A549 (cell line): Measurements from ENCODE around the gene SORBS1. TPM values are rescaled to one million over a fixed set of nuclear protein-coding genes. Genes with fewer than 3 reads are reported as not detected.

Source experiments
- ATAC-seq, 2 experiments: fragments of 200-7000 bp in 1 of 2; fragments of >200 bp in 1 of 2; cut with Nextera tagmentation in 1 of 2; cut with Tn5 transposase in 1 of 2; 3 replicates each; pipeline versions ENCODE4 v1.8.0 to v1.9.1; 2018 to 2020; ENCODE audit warnings: mild to moderate bottlenecking in 1 of 2, moderate library complexity in 1 of 2
- CTCF ChIA-PET: fragments of 300-600 bp; sonication (Branson Sonifier 250); formaldehyde crosslinking; extraction: SDS; loops from one replicate; lab custom pipeline; 2021; ENCODE audit warnings: antibody characterized with exemption, inconsistent platforms; lab: Yijun Ruan, JAX
- POLR2A ChIA-PET: fragments of 350-600 bp; formaldehyde crosslinking; extraction: SDS; loops from one replicate; lab custom pipeline; 2021; ENCODE audit warnings: antibody characterized with exemption, inconsistent platforms; lab: Yijun Ruan, JAX
- DNase-seq, 2 experiments: peaks; one replicate each; pipeline versions ENCODE4 v3.0.0 to v3.0.0-alpha.2; 2011 to 2016; ENCODE audit warnings: low read depth in 1 of 2, low spot score in 1 of 2
- FAIRE-seq: peaks from 2 replicates; lab custom pipeline; 2011; peaks lifted over from hg19 to GRCh38; lab: Jason Lieb, UNC
- H3K27ac ChIP-seq, 2 experiments: fragments of >200 bp; sonication (Bioruptor Twin); formaldehyde crosslinking; 3 replicates each; pipeline ENCODE4 v1.5.1; 2016 to 2017
- H3K4me1 ChIP-seq: fragments of >200 bp; sonication (Bioruptor Twin); formaldehyde crosslinking; 3 replicates; pipeline ENCODE4 v1.6.1; 2016
- H3K4me2 ChIP-seq: fragments of >200 bp; sonication (Bioruptor Twin); formaldehyde crosslinking; 3 replicates; pipeline ENCODE4 v1.6.1; 2016
- H3K4me3 ChIP-seq: fragments of >200 bp; sonication (Bioruptor Twin); formaldehyde crosslinking; 3 replicates; pipeline ENCODE4 v1.5.1; 2016
- H3K9me3 ChIP-seq: fragments of >200 bp; sonication (Bioruptor Twin); formaldehyde crosslinking; 3 replicates; pipeline ENCODE4 v1.6.1; 2016
- BHLHE40 ChIP-seq: IDR thresholded peaks from 2 replicates; pipeline ENCODE4 v1.6.1; 2012; ENCODE audit warnings: low read depth, low read length, inconsistent platforms
- EP300 ChIP-seq, 2 experiments: fragments of >200 bp; sonication (Bioruptor Twin); formaldehyde crosslinking; IDR thresholded peaks; 2 replicates in 1 of 2; 3 replicates in 1 of 2; pipeline ENCODE4 v1.6.1; 2016 to 2017
- FOSL2 ChIP-seq, 2 experiments: fragments of 450-650 bp in 1 of 2; fragments of >200 bp in 1 of 2; sonication (Bioruptor Twin) in 1 of 2; formaldehyde crosslinking; IDR thresholded peaks; 2 replicates each; pipeline versions ENCODE4 v1.5.0 to v1.6.1; 2016 to 2020; ENCODE audit warnings: mild to moderate bottlenecking in 1 of 2, moderate library complexity in 1 of 2
- HDAC2 ChIP-seq: fragments of 200-600 bp; sonication (generic); IDR thresholded peaks from 2 replicates; pipeline ENCODE4 v1.6.1; 2016
- HOXA7 ChIP-seq: fragments of 250-450 bp; sonication (Bioruptor Pico); IDR thresholded peaks from 2 replicates; pipeline ENCODE4 v1.5.0; 2020; ENCODE audit warnings: mild to moderate bottlenecking, moderate library complexity
- HOXB13 ChIP-seq: fragments of 250-450 bp; sonication (Bioruptor Pico); IDR thresholded peaks from 2 replicates; pipeline ENCODE4 v1.5.0; 2020; ENCODE audit warnings: low read depth, mild to moderate bottlenecking, moderate library complexity
- HOXB5 ChIP-seq: fragments of 250-450 bp; sonication (Bioruptor Pico); IDR thresholded peaks from 2 replicates; pipeline ENCODE4 v1.5.0; 2020; ENCODE audit warnings: mild to moderate bottlenecking, moderate library complexity
- JUNB ChIP-seq: fragments of >200 bp; sonication (Bioruptor Twin); formaldehyde crosslinking; IDR thresholded peaks from 2 replicates; pipeline ENCODE4 v1.6.1; 2016
- KDM1A ChIP-seq: fragments of 200-600 bp; sonication (generic); IDR thresholded peaks from 2 replicates; pipeline ENCODE4 v1.6.1; 2016; ENCODE audit warnings: low read depth, mild to moderate bottlenecking
- MAFK ChIP-seq: fragments of 450-650 bp; IDR thresholded peaks from 2 replicates; pipeline ENCODE4 v1.6.1; 2014; ENCODE audit not compliant: partially characterized antibody
- MAZ ChIP-seq: fragments of 150-350 bp; IDR thresholded peaks from 2 replicates; pipeline ENCODE4 v1.6.1; 2014; ENCODE audit warnings: antibody characterized with exemption, low read depth, low read length, borderline replicate concordance
- NFE2L2 ChIP-seq: fragments of 150-350 bp; conservative IDR thresholded peaks from 2 replicates; pipeline ENCODE4 v1.6.1; 2014; ENCODE audit warnings: low read length
- PHF8 ChIP-seq: fragments of 200-600 bp; sonication (generic); IDR thresholded peaks from 2 replicates; pipeline ENCODE4 v1.6.1; 2016; ENCODE audit warnings: low read depth, mild to moderate bottlenecking, antibody characterized with exemption, moderate library complexity, borderline replicate concordance
- RFX5 ChIP-seq: fragments of 450-650 bp; IDR thresholded peaks from 2 replicates; pipeline ENCODE4 v1.7.1; 2014; ENCODE audit warnings: antibody characterized with exemption, mild to moderate bottlenecking, moderate library complexity
- WGBS: methylation state at CpG from one replicate; pipeline ENCODE4 v1.1.6; 2017; ENCODE audit errors: missing lambda C conversion rate; 5-methylcytosine and 5-hydroxymethylcytosine counted together
- polyA plus RNA-seq, 4 experiments: library from polyadenylated mRNA; depleted of rRNA in 3 of 4; stranded (reverse); fragments of >200 nt; fragmentation: RNase III in 1 of 4; extraction: RNeasy Plus Mini Kit Qiagen cat#74134 plus additional on column Dnase treatment in 1 of 4; gene quantifications; 2 replicates in 3 of 4; 3 replicates in 1 of 4; pipeline ENCODE4 v1.2.3, GENCODE V29; 2011 to 2017
- TF ChIP-seq, protein P1 (sequence below): fragments of 250-450 bp; sonication (Bioruptor Pico); IDR thresholded peaks from 2 replicates; pipeline ENCODE4 v1.5.0; 2020; ENCODE audit warnings: low read depth, mild to moderate bottlenecking, moderate library complexity
- TF ChIP-seq, protein P2 (sequence below): fragments of >200 bp; sonication (Bioruptor Twin); formaldehyde crosslinking; IDR thresholded peaks from 3 replicates; pipeline ENCODE4 v1.5.1; 2016
- TF ChIP-seq, protein P3 (sequence below): fragments of 150-350 bp; IDR thresholded peaks from 2 replicates; pipeline ENCODE4 v1.6.1; 2014; ENCODE audit warnings: low read depth, mild to moderate bottlenecking, low read length
- TF ChIP-seq, protein P4 (sequence below): fragments of >200 bp; sonication (Bioruptor Twin); formaldehyde crosslinking; IDR thresholded peaks from 3 replicates; pipeline ENCODE4 v1.6.1; 2016
- TF ChIP-seq, protein P5 (sequence below): fragments of 450-650 bp; IDR thresholded peaks from 2 replicates; pipeline ENCODE4 v1.6.1; 2014; ENCODE audit warnings: antibody characterized with exemption

SORBS1 gene
- polyA plus RNA-seq, 2 of the 4 experiments (the other 2 are of a cell fraction): 0.39 to 0.80 TPM

DNA sequence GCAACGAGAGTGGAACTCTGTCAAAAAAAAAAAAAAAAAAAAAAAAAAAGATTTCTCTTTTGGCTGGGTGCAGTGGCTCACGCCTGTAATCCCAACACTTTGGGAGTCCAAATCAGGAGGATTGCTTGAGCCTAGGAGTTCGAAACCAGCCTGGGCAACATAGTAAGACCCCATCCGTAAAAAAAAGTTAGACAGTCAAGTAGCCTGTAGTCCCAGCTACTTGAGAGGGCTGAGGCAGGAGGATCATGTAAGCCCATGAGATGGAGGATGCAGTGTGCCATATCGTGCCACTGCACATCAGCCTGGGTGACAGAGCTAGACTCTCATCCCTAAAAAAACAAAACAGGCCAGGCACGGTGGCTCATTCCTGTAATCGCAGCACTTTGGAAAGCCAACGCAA lies 295.6 kb downstream of the SORBS1 start (continued):
- TF ChIP-seq RFX5 (no peak), MAFK (no peak)
- TF ChIP-seq, protein P1, sequence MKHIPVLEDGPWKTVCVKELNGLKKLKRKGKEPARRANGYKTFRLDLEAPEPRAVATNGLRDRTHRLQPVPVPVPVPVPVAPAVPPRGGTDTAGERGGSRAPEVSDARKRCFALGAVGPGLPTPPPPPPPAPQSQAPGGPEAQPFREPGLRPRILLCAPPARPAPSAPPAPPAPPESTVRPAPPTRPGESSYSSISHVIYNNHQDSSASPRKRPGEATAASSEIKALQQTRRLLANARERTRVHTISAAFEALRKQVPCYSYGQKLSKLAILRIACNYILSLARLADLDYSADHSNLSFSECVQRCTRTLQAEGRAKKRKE: no peak
- TF ChIP-seq, protein P2, sequence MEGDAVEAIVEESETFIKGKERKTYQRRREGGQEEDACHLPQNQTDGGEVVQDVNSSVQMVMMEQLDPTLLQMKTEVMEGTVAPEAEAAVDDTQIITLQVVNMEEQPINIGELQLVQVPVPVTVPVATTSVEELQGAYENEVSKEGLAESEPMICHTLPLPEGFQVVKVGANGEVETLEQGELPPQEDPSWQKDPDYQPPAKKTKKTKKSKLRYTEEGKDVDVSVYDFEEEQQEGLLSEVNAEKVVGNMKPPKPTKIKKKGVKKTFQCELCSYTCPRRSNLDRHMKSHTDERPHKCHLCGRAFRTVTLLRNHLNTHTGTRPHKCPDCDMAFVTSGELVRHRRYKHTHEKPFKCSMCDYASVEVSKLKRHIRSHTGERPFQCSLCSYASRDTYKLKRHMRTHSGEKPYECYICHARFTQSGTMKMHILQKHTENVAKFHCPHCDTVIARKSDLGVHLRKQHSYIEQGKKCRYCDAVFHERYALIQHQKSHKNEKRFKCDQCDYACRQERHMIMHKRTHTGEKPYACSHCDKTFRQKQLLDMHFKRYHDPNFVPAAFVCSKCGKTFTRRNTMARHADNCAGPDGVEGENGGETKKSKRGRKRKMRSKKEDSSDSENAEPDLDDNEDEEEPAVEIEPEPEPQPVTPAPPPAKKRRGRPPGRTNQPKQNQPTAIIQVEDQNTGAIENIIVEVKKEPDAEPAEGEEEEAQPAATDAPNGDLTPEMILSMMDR: no peak
- TF ChIP-seq, all 56 proteins: peak for 0

DNA sequence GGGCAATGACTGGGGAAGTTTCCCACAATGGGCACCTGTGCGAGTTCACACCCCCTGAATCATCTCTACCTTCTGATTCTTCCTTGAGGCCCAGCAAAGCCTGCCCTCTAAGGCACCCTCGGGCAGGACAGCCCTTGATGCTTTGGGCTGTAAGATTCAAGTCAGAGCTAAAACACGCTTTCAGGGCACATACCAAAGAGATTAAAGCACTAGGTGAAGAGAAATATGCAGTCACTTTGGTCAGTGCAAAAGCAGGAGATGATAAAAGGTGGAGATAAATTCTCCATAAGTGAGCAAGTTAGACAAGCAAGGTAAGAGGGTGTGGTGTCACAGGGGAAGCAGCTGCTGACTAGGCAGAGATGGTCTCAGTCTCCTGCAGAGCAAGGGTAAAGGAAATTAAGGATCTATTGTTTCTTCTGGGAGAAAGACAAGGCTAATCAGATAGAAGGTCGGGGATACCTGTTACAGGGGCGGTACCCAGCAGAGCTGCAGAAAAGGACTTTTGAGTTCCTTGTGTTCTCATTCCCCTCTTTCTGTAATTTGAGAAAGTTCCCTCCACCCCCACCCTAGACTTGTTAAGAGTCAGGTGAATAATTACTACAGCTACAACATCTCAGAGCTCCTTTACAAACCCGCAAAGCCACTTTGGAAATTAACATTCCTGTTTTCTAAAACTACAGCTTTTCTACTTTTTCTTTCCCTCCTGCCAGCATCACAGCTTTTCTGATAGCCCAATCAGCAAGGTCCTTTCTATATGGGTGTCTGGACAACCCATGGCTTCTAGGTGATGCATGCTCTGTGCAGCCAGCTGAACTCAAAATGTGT lies 296.7 kb downstream of the SORBS1 start:
- no peak overlapping the region for H3K4me3 ChIP-seq
- H3K9me3 ChIP-seq: no peaks in the 10 kb centered on the region
- H3K4me1 ChIP-seq: peaks cover 86% of the 10 kb centered on the region
- FAIRE-seq (no peak), DNase-seq (no peak), ATAC-seq (no peak)
- CTCF ChIA-PET: interaction anchor here (0.6 to 2.9 kb wide), 12 partner anchors 14 to 100 kb away, joined by 3 to 15 read pairs (median 4); no protein-coding TSS in a partner anchor
- peak overlapping the region; percentile 7; the same call in 1 of the 3 replicates for H3K4me2 ChIP-seq
- WGBS: 66% methylated on average over 5 of the region's 6 CpGs
- peak overlapping the region; percentile 19 to 90; a peak in 4 of 6 replicates for H3K27ac ChIP-seq
- TF ChIP-seq EP300 (IDR thresholded peaks at IDR 0.05) (no peak), PHF8 (no peak), BHLHE40 (no peak), HOXB5 (CRISPR knock-in tag) (no peak), HDAC2 (no peak)
- TF ChIP-seq, protein P3, sequence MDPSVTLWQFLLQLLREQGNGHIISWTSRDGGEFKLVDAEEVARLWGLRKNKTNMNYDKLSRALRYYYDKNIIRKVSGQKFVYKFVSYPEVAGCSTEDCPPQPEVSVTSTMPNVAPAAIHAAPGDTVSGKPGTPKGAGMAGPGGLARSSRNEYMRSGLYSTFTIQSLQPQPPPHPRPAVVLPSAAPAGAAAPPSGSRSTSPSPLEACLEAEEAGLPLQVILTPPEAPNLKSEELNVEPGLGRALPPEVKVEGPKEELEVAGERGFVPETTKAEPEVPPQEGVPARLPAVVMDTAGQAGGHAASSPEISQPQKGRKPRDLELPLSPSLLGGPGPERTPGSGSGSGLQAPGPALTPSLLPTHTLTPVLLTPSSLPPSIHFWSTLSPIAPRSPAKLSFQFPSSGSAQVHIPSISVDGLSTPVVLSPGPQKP: no peak
- POLR2A ChIA-PET: interaction anchor here (1.3 kb wide), 1 partner anchor 14 kb away, joined by 4 read pairs; no protein-coding TSS in a partner anchor

DNA sequence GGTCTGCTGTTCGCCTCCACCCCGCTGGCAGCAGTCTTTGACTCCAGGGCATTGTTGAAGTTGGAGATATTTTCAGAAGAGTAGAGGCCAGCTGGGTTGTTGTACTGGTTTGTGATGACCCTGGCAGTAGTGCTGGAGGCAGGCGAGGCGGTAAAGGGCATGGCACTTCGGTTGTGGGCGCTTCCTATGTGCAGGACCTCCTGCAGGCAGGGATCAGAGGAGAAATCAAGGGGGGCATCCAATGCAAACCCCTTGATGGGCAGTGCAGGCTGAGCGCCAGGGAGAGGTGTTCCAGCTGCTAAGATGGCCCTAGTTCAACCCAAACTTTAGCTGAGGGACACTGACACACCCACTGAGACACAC lies 297.3 kb downstream of the SORBS1 start:
- WGBS: 82% methylated on average over 7 of the region's 7 CpGs
- peak overlapping the region in 1 of 2 experiments; percentile 90; a peak in 4 of 6 replicates for H3K27ac ChIP-seq
- no peak overlapping the region for H3K4me3 ChIP-seq
- ATAC-seq (no peak), DNase-seq (no peak), FAIRE-seq (no peak)
- no peak overlapping the region for H3K4me2 ChIP-seq
- ChIA-PET POLR2A (interaction anchor here (1.3 kb wide), 1 partner anchor 14 kb away, joined by 4 read pairs; no protein-coding TSS in a partner anchor), CTCF (interaction anchor here (1.0 to 2.9 kb wide), 5 partner anchors 18 to 99 kb away, joined by 3 to 15 read pairs (median 5); no protein-coding TSS in a partner anchor)
- H3K4me1 ChIP-seq: peaks cover 82% of the 10 kb centered on the region
- TF ChIP-seq HOXA7 (CRISPR knock-in tag): no peak
- TF ChIP-seq MAZ: no peak
- TF ChIP-seq FOSL2 (IDR thresholded peaks at IDR 0.05): no peak
- TF ChIP-seq FOSL2 (CRISPR knock-in tag; IDR thresholded peaks at IDR 0.05): no peak
- TF ChIP-seq, protein P4, sequence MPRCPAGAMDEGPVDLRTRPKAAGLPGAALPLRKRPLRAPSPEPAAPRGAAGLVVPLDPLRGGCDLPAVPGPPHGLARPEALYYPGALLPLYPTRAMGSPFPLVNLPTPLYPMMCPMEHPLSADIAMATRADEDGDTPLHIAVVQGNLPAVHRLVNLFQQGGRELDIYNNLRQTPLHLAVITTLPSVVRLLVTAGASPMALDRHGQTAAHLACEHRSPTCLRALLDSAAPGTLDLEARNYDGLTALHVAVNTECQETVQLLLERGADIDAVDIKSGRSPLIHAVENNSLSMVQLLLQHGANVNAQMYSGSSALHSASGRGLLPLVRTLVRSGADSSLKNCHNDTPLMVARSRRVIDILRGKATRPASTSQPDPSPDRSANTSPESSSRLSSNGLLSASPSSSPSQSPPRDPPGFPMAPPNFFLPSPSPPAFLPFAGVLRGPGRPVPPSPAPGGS: no peak
- TF ChIP-seq, protein P5, sequence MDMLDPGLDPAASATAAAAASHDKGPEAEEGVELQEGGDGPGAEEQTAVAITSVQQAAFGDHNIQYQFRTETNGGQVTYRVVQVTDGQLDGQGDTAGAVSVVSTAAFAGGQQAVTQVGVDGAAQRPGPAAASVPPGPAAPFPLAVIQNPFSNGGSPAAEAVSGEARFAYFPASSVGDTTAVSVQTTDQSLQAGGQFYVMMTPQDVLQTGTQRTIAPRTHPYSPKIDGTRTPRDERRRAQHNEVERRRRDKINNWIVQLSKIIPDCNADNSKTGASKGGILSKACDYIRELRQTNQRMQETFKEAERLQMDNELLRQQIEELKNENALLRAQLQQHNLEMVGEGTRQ: no peak
- no peak for TF ChIP-seq KDM1A
- TF ChIP-seq NFE2L2: no peak
- no peak for TF ChIP-seq HOXB13 (CRISPR knock-in tag)
- TF ChIP-seq JUNB: no peak
- TF ChIP-seq HOXB5 (CRISPR knock-in tag): no peak
- H3K9me3 ChIP-seq: no peaks in the 10 kb centered on the region
